KOPT-K1 (cell line): ENCODE measurements around the gene SLC1A2.

Experiments used
- H3K27ac ChIP-seq: fragments of 200-600 bp; sonication (generic); 2 replicates; pipeline ENCODE4 v1.5.1; 2016; ENCODE audit warnings: antibody characterized with exemption, mild to moderate bottlenecking, low read depth, low read length; ENCODE audit not compliant: poor library complexity, severe bottlenecking
- H3K36me3 ChIP-seq: fragments of 200-600 bp; sonication (generic); 2 replicates; pipeline ENCODE4 v1.5.1; 2017; ENCODE audit warnings: antibody characterized with exemption, mild to moderate bottlenecking, low read length, moderate library complexity; ENCODE audit not compliant: insufficient read depth
- H3K9me3 ChIP-seq: fragments of 200-600 bp; sonication (generic); 2 replicates; pipeline ENCODE4 v1.5.1; 2017; ENCODE audit warnings: antibody characterized with exemption, low read length, mild to moderate bottlenecking; ENCODE audit not compliant: insufficient read depth, poor library complexity, severe bottlenecking

The SLC1A2 gene

DNA sequence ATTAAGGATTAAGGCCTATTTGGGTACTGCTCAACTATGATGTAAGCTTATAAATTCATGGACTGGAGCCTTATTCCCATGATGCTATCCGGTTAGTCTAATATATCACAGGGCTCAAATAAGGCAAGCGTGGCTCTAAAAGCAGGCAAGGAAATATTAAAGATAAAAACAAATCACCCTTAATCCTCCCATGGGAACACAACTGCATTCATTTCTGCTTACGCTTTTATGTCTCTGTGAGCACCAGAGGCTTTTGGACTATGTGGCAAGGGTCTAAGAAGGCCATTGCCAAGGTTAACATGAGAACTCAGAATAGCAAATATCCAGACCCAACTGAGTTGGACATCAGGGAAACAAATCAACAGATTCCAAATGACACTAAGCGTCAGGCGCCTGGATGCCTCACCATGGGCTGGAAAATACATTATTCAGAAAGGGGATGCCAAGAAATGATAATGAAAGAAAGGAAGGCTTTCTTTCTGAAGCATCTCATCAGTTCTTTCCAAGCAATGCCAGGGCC lies 138.1 kb downstream of the SLC1A2 start:
- Histone ChIP-seq H3K36me3 (no peaks in the 10 kb centered on the region), H3K27ac (no peak overlapping the region), H3K9me3 (no peaks in the 10 kb centered on the region)

GRCh38 chr11:35280727-35281126 lies 138.6 kb downstream of the SLC1A2 start:
- no peaks in the 10 kb centered on the region for H3K36me3 ChIP-seq
- no peaks in the 10 kb centered on the region for H3K9me3 ChIP-seq
- H3K27ac ChIP-seq: no peak overlapping the region

GRCh38 chr11:35277827-35278226 lies 141.5 kb downstream of the SLC1A2 start:
- no peaks in the 10 kb centered on the region for H3K9me3 ChIP-seq
- no peak overlapping the region for H3K27ac ChIP-seq
- H3K36me3 ChIP-seq: no peaks in the 10 kb centered on the region

- H3K27ac ChIP-seq: no peak overlapping the region
- no peaks in the 10 kb centered on the region for H3K9me3 ChIP-seq
- no peaks in the 10 kb centered on the region for H3K36me3 ChIP-seq
Measured at GRCh38 chr11:35276396-35277145, 142.8 kb downstream of the SLC1A2 start.

GRCh38 chr11:35275786-35276170 lies 143.6 kb downstream of the SLC1A2 start:
- no peaks in the 10 kb centered on the region for H3K36me3 ChIP-seq
- no peak overlapping the region for H3K27ac ChIP-seq
- no peaks in the 10 kb centered on the region for H3K9me3 ChIP-seq

- no peaks in the 10 kb centered on the region for H3K9me3 ChIP-seq
- no peaks in the 10 kb centered on the region for H3K36me3 ChIP-seq
- no peak overlapping the region for H3K27ac ChIP-seq
Measured at GRCh38 chr11:35274909-35275785, 144.2 kb downstream of the SLC1A2 start.

- H3K36me3 ChIP-seq: no peaks in the 10 kb centered on the region
- no peaks in the 10 kb centered on the region for H3K9me3 ChIP-seq
- no peak overlapping the region for H3K27ac ChIP-seq
Measured at GRCh38 chr11:35272391-35272902, 146.9 kb downstream of the SLC1A2 start.

DNA sequence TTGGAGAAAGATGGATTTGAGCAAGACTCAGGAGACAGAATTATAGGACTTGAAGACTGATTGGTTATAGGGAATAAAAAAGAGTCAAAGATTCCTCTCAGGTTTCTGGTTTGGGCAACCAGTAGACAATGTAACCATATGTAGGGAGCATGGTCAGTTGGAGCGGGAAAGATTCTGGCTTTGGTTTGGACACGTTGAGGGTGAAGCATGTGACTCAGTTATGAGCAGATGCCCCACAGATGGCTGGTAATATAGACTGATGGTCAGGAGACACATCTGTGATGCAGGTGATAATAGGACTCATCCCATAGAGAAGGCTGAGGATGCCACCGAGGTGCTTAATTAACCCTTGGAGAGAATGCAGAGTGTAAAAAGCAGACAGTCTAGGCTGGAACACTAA lies 148.3 kb downstream of the SLC1A2 start:
- Histone ChIP-seq H3K27ac (no peak overlapping the region), H3K9me3 (no peaks in the 10 kb centered on the region), H3K36me3 (no peaks in the 10 kb centered on the region)

DNA sequence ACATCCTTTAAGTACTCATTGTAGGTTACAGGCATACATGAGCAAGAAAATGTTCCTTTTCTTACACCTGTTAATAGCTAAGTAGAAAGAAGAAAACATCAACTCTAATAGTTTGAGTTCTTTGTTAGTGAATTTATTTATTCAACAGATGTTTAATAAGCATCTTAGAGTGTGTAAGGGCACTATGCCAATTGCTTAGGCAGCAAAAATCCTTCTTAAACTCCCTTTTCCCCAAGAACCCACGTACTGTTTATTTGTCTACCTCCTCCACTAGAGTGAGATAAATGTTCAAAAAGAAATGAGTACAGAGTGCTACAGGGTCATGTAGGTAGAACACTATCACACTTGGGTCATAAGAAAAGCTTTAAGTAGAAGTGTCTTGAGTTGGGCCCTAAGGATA lies 149.0 kb downstream of the SLC1A2 start:
- Histone ChIP-seq H3K36me3 (no peaks in the 10 kb centered on the region), H3K27ac (no peak overlapping the region), H3K9me3 (no peaks in the 10 kb centered on the region)

DNA sequence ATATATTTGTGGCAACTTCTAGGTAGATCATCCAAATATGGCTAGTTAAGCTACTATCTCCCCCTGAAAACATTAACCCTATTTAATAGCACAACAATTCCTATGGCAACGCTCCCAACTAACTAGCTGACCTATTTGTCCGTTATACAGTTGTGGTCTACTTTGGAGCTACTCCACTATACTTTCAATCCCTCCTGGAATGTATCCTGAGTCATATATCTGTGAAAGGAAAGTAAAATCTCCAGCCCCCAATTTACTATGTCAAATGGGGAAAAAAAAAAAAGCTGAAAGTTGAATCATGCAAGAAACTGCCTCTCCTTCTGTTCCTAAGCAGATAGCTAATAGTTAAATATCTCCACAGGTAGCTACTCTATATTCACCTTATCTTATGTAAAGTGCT lies 151.9 kb downstream of the SLC1A2 start:
- Histone ChIP-seq H3K9me3 (no peaks in the 10 kb centered on the region), H3K36me3 (no peaks in the 10 kb centered on the region), H3K27ac (no peak overlapping the region)

DNA sequence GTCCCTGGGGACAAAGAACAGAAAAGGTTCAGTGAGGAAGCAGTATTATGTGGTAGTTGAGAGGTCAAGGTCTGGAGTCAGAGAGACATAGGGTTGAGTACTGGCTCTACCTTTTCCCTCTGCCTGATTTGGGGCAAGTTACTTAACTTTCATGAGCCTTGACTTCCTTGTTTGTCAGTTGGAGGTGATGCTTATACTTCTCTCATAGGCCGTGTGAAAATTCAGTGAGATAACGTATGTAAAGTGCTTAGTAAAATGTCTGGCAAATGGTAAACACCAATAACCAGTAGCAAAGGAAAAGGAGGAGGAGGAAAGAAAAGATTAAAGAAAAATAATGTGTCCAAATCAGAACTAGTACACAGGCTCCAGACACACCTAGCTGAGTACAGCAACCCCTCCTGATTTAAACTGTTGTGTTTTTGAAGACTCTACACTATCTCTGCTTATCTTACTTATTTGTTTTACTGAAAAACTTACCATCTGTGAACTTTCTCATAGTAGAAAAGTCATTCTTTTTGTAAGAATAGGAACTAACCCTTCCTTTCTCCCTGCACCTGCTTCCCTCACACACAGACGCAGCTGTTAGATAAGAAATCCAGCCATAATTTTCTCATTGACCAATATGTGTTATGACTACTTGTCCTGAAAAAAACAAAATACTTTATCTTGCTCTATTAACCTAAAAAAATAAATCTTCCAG lies 153.5 kb downstream of the SLC1A2 start:
- no peaks in the 10 kb centered on the region for H3K36me3 ChIP-seq
- no peaks in the 10 kb centered on the region for H3K9me3 ChIP-seq
- no peak overlapping the region for H3K27ac ChIP-seq

DNA sequence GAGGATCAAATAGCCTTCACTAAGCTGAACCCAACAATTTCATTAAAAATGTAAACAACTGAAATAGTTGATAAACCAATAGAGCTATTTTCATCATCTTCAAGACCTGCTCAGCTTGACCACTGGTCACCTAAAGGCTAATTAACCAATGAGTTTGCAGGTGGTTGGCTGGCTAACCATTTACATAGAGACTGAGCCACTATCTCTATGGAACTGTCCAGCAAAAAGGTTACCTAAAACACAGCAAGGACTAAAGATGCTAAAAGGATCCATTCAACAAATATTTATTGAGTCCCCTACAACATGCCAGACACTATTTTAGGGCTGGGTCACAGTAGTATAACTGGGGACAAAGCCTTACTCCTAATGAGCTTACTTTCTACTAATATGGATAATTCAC lies 156.6 kb downstream of the SLC1A2 start:
- no peaks in the 10 kb centered on the region for H3K36me3 ChIP-seq
- H3K9me3 ChIP-seq: no peaks in the 10 kb centered on the region
- H3K27ac ChIP-seq: no peak overlapping the region

DNA sequence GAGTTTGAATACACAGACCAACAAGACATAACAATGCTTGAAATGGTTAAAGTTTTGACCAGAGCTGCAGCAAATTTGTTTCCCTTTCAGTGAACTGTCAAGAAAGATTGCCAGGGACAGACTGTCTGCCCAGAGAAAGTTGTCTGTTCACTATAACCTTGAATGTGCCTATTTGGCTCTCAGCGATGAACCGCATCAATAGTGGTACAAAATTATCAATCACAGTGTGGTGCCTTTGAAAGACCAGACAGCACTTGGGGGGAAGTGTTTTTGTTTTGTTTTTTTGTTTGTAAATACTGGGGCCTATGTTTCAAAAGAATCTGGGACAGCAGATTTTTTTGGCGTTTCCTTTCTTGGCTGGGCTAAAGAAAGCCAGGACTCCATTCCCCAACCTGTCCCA lies 157.3 kb downstream of the SLC1A2 start:
- H3K27ac ChIP-seq: no peak overlapping the region
- no peaks in the 10 kb centered on the region for H3K9me3 ChIP-seq
- no peaks in the 10 kb centered on the region for H3K36me3 ChIP-seq

- Histone ChIP-seq H3K27ac (no peak overlapping the region), H3K36me3 (no peaks in the 10 kb centered on the region), H3K9me3 (no peaks in the 10 kb centered on the region)
Measured at GRCh38 chr11:35261197-35261596, 158.2 kb downstream of the SLC1A2 start.
